Stimulated activated naive CD4-positive, alpha-beta T cell treated with Interleukin-2 at 50 U/mL for 16 hours (primary cell): ENCODE results near the gene HAP1.

Experiments
- DNase-seq: peaks from one replicate; lab custom pipeline; 2025; lab: John Stamatoyannopoulos, UW

HAP1 gene

GRCh38 chr17:41762841-41763240 lies 28.4 kb upstream of the HAP1 start:
- no peak for DNase-seq

GRCh38 chr17:41762391-41762790 lies 27.9 kb upstream of the HAP1 start:
- no peak for DNase-seq

- no peak for DNase-seq
These were observed 26.4 kb upstream of the HAP1 start for GRCh38 chr17:41760878-41761277.

DNA sequence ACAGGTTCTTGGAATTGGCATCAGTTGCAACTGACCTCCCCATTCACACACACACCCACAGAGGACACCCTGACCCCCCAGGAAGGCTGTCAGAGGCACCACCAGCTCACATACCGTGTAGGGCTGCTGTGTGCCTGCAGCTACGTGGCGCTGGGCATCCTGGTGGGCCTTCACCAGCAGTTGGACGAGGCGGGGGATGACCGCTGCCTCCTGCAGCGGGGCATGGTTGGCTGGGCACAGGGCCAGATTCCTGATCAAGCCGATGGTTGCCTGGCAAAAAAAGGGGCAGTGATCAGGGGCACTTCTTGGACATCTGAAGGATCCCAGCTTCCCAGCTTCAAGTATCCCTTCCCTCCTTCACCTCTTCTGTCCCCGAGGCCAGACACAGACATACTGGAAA lies 24.2 kb upstream of the HAP1 start:
- no peak for DNase-seq

DNA sequence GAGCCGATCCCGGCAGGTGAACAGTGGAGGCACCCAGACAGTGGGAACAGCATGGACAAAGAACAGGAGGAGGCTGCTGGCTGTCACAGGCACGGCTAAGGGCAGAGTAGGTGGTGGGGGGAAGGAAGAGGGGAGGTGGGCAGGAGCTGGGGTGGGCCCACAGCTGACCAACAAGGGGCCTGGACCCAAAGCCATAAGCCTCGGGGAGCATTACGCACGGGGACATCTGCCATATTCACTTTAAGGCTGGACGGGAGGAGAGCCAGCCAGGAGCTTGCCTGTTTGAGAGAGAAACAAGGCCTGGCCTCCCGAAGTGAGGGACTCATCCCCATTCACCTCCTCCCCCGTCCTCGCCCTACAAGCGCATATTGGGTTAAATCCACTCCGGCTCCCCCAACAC lies 19.6 kb upstream of the HAP1 start:
- no peak for DNase-seq

DNA sequence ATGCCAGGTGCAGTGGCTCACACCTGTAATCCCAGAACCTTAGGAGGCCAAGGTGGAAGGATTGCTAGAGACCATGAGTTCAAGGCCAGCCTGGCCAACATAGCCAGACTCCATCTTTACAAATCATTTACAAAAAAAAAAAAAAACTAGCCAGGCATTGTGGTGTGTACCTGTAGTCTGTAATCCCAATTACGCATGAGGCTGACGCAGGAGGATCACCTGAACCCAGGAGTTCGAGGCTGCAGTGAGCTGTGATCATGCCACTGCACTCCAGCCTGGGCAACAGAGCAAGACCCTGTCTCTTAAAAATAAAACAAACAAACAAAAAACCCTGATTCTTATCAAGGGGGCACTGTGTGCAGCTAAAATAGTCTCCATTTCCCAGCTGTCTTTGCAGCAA lies 16.8 kb upstream of the HAP1 start:
- no peak for DNase-seq

DNA sequence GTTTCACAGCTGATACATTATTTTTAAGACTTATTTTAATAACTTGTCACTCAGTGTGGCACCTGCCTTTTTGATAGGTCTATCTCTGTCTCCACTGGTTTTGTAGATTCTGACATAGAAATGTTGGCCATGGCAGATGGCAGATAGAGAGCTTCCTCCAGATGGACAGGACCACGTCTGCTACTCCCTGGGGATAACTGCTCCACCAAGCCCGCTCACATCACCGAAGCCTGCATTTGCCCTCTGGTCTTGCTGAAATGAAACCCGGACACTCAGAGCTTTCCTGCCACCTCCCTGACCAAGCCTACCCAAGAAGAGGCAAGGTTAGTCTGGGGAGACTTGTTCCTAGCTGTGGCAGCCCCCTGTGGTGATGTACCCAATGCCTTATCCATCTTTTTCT lies 16.4 kb upstream of the HAP1 start:
- no peak for DNase-seq

DNA sequence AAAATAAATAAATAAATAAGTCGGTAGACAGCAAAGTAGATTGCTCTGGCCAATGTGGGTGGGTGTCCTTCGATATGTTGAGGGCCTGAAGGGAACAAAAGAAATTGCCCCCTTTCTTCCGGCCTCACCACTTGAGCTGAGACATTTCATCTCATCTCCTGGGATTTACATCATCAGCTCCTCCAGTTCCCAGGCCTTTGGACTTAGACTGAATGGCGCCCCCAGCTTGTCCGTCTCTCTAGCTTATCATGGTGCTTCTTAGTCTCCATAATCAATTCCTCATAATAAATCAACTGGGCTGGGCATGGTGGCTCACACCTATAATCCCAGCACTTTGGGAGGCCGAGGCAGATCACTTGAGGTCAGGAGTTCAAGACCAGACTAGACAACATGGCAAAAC lies 13.8 kb upstream of the HAP1 start:
- DNase-seq: no peak

DNA sequence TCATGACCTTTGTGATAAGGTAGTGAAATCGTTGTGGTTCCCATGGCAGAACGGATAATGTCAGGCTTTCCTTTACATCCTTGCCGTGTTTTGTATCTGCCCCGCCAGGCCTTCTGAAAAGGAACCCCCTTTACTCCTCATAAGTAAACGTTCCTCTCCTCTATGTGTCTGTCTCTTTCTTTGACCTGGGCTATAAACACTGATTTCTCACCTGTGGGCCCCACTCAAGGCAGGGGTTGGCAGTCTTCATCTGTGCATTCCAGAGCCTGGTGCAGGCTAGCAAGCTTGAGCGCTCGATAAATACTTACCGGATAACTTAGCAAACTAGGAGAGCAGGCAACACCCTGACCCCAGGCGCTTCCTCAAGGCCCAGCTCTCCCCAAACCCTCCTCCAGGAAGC lies 7.3 kb upstream of the HAP1 start:
- no peak for DNase-seq

GRCh38 chr17:41740506-41740905 lies 6.1 kb upstream of the HAP1 start:
- DNase-seq: no peak

- no peak for DNase-seq
These were observed 5.4 kb upstream of the HAP1 start for GRCh38 chr17:41739661-41740352.

- no peak for DNase-seq
These were observed 4.3 kb upstream of the HAP1 start for GRCh38 chr17:41738801-41739112.

GRCh38 chr17:41738077-41738800 lies 3.8 kb upstream of the HAP1 start:
- DNase-seq: peak; percentile 69

GRCh38 chr17:41737680-41738023 lies 3.2 kb upstream of the HAP1 start:
- no peak for DNase-seq

GRCh38 chr17:41736983-41737679 lies 2.7 kb upstream of the HAP1 start:
- no peak for DNase-seq

- DNase-seq: no peak
These were observed 1.3 kb upstream of the HAP1 start for GRCh38 chr17:41735744-41736143.

- no peak for DNase-seq
These were observed 488 bp upstream of the HAP1 start for GRCh38 chr17:41734949-41735313.

GRCh38 chr17:41733348-41734138 lies 900 bp downstream of the HAP1 start:
- DNase-seq: no peak

DNA sequence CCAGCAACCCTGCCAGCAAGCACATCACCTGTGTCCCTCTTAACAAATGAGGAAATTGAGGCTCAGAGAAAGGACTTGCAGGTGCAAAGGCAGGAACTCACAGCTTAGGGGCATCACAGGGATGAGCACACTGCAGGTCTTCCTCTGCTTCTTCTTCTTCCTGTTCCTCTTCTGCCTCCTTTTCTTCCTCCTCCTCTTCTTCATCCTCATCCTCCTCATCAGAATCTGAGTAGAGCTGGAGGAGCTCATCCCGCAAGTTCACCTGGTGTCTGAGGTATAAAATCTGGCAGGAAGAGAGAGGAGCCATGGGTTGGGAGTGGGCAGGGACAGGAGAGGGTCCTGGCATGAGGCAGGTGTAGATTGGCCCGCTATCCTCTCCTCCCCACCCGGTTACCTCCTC lies 2.6 kb downstream of the HAP1 start:
- no peak for DNase-seq

GRCh38 chr17:41730479-41730878 lies 4.0 kb downstream of the HAP1 start:
- no peak for DNase-seq

DNA sequence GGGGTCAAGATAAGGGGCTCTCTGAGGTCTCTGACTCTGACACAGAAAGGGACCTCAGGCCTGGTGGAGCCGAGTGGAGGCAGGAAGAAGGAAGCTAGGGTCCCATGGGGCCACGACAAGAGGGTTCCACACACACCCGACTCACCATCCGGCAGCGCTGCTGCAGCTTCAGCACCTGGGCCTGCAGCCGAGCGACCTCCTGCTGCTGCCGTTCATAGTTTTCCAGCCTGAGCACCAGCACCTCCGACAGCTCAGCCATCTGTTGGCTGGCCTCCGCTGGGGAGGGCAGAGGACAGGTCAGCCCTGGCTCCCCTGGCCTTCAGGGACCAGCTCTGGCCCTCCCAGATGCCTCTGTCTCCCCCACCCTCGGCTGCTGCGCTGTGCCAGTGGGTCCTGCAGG lies 6.4 kb downstream of the HAP1 start:
- DNase-seq: no peak

DNA sequence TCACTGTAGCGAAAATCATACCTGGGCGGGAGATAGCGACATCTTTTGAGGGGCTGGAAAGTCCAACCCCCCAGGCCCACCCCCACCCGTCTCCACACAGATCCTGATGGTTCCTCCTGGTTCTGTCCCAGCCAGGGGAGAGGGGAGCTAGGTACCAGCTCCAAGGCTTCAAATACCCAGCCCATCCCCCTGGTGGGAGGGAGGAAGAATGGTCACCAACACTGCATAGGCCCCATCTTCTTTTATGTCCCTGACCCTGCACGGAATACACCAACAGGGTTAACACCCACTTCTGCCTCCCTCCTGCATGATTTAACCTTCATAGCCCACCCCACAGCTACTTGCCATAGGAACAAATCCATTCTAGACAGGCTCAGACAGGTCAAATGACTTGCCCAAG lies 9.3 kb downstream of the HAP1 start:
- no peak for DNase-seq

GRCh38 chr17:41724476-41725050 lies 9.9 kb downstream of the HAP1 start:
- DNase-seq: no peak
